ENCODE results near the gene CDKN2AIP.

Gene CDKN2AIP

DNA sequence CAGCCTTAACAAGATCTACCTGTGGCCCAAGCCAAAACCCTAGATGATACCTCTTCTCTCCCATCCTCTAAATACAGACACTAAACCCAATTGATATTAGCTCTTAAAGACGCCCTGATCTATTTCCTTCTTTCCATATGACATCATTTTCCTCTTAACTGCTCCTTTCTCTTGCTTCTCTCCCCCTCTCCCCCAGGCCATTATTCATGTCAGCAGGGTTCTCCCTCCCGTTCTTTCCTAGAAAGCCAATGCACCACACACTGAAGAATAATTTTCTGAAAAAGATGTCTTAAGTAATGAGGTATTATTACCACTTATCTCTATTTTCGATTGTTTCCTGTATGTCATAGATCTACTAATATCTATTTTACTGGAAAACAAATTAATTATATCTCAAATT is 50.7 kb downstream of the CDKN2AIP start:
- DNase-seq (ENCODE audit: low read depth in 3 of 3), result no peak

Data from stimulated activated CD4-positive, alpha-beta T cell treated with anti-CD3 and anti-CD28 coated beads, TNF-alpha, amount 100 ng/mL, for 4 hours (primary cell).